Heart left ventricle (tissue), 13 donors: ENCODE results near the gene EXOC4.

Experiments
- POLR2A ChIP-seq, 2 donors: fragments of 450-650 bp; IDR thresholded peaks; one replicate each; pipeline ENCODE4 v1.6.1; 2017; ENCODE audit warnings: antibody characterized with exemption in 2 of 2, mild to moderate bottlenecking in 2 of 2, moderate library complexity in 2 of 2
- TF ChIP-seq, protein P1 (sequence below), 12 donors: fragments of 200-600 bp; sonication (generic) in 4 of 12; IDR thresholded peaks; one replicate each; pipeline versions ENCODE4 v1.5.0 to v1.8.0; 2018 to 2022; ENCODE audit warnings: antibody characterized with exemption in 12 of 12, mild to moderate bottlenecking in 5 of 12
- donor health status: ischemic (EF 13 %, LVEDD 7.1; RV severe dilation, severe dysfunction).
- donor health status: DM: no; HTN: yes; CAD: no.
- donor health status: DM: no; HTN: no; CAD: no.
- donor health status: ischemic (EF 25% LVEDD 6.9; RV normal size, moderate dysfunction).
- donor health status: ischemic (EF 25% LVEDD 5.7; RV mildly dilated, moderate dysfunction).
- donor health status: ischemic (EF 35%, LVEDD 5.7; RV mildly dilated, moderate dysfunction).
- donor health status: nonischemic (EF 11% LVEDD 7.7; RV severe dilation, severe dysfunction).
- donor health status: DM: yes; HTN: yes; CAD: no.
- donor health status: PGD.
- donor health status: ischemic (EF 29% LVEDD 5.4; RV normal size, mild dysfunction).
- donor health status: nonischemic (EF 23%, LVEDD 6.1; RV moderate dilation, normal function).

DNA sequence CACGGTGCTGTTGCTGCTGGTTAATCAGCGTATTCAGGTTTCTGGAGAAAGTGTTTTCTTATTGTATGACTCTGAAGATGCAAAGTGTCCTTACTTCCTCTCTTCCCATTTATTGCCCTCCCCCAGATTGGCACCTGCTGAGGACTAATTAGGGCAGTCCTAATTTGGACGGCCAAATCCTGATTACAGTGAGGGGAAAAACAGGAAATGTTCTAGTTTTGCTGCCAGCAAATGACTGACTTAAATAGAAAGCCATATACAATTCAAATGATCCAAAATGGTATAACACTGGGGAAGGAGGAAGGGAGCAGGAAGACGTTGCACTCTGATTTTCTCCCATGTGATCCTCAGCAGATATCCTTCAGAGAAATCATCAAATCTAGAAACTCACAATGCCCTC is 651.9 kb downstream of the EXOC4 start:
- TF ChIP-seq, protein P1, sequence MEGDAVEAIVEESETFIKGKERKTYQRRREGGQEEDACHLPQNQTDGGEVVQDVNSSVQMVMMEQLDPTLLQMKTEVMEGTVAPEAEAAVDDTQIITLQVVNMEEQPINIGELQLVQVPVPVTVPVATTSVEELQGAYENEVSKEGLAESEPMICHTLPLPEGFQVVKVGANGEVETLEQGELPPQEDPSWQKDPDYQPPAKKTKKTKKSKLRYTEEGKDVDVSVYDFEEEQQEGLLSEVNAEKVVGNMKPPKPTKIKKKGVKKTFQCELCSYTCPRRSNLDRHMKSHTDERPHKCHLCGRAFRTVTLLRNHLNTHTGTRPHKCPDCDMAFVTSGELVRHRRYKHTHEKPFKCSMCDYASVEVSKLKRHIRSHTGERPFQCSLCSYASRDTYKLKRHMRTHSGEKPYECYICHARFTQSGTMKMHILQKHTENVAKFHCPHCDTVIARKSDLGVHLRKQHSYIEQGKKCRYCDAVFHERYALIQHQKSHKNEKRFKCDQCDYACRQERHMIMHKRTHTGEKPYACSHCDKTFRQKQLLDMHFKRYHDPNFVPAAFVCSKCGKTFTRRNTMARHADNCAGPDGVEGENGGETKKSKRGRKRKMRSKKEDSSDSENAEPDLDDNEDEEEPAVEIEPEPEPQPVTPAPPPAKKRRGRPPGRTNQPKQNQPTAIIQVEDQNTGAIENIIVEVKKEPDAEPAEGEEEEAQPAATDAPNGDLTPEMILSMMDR (IDR thresholded peaks at IDR 0.05): no peak
- TF ChIP-seq POLR2A (IDR thresholded peaks at IDR 0.05): no peak
